HepG2 (cell line): ENCODE measurements around the gene GRIA2.

Experiments used
- FOXA1 ChIP-seq, 2 experiments: fragments of 450-650 bp in 1 of 2; sonication (generic) in 1 of 2; formaldehyde crosslinking in 1 of 2; IDR thresholded peaks; 2 replicates each; pipeline versions ENCODE4 v1.4.0 to v1.6.1; 2016 to 2020; ENCODE audit warnings: missing genetic modification reagents in 1 of 2
- FOXM1 ChIP-seq: sonication (generic); formaldehyde crosslinking; IDR thresholded peaks from 2 replicates; pipeline ENCODE4 v1.5.0; 2020; ENCODE audit warnings: missing genetic modification reagents
- JUND ChIP-seq: sonication (generic); formaldehyde crosslinking; IDR thresholded peaks from 2 replicates; pipeline ENCODE4 v1.8.0; 2022; ENCODE audit warnings: mild to moderate bottlenecking, missing genetic modification reagents
- POLR2A ChIP-seq, 2 experiments: IDR thresholded peaks; 2 replicates each; pipeline ENCODE4 v1.6.1; 2011; ENCODE audit warnings: low read depth in 2 of 2, low read length in 2 of 2, mild to moderate bottlenecking in 1 of 2, moderate library complexity in 1 of 2; ENCODE audit not compliant: insufficient read depth in 1 of 2
- SP1 ChIP-seq, 2 experiments: fragments of 450-650 bp in 1 of 2; sonication (generic) in 1 of 2; formaldehyde crosslinking in 1 of 2; IDR thresholded peaks; 2 replicates each; pipeline versions ENCODE4 v1.4.0 to v1.6.1; 2016 to 2020; ENCODE audit warnings: missing genetic modification reagents in 1 of 2
- ZNF460 ChIP-seq: sonication (generic); formaldehyde crosslinking; IDR thresholded peaks from 2 replicates; pipeline ENCODE4 v1.5.1; 2020; ENCODE audit warnings: missing genetic modification reagents, mild to moderate bottlenecking, borderline replicate concordance
- TF ChIP-seq, protein P1 (sequence below), 2 experiments: IDR thresholded peaks; 2 replicates each; pipeline ENCODE4 v1.6.1; 2011 to 2012; ENCODE audit warnings: low read length in 2 of 2, borderline replicate concordance in 1 of 2, low read depth in 1 of 2, mild to moderate bottlenecking in 1 of 2, moderate library complexity in 1 of 2

DNA sequence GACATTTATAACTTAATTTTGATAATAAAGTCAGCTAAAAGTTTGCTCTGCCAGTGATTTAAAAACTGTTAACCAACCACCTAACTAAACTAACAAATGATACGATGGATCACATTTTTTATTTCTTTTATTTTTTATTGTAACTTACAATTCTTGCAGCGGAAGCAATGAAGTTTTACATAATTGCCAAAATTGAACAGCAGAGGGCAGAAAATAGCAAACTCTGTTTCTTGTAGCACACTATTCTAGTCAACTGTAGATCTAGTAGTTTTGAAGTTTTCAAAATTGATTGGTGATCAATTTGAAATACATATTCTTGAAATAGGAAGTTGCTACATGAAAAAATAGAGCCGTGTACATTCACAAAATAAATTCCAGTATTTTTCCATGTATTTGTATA, 2.8 kb upstream of the GRIA2 start:
- TF ChIP-seq FOXM1 (no peak), SP1 (IDR thresholded peaks at IDR 0.05) (no peak), SP1 (CRISPR knock-in tag; IDR thresholded peaks at IDR 0.05) (no peak), POLR2A (IDR thresholded peaks at IDR 0.05; ENCODE audit: insufficient read depth in 1 of 2, low read depth in 2 of 2, low read length in 2 of 2) (no peak), JUND (CRISPR knock-in tag) (no peak), ZNF460 (CRISPR knock-in tag) (no peak), FOXA1 (IDR thresholded peaks at IDR 0.05) (no peak), FOXA1 (CRISPR knock-in tag; IDR thresholded peaks at IDR 0.05) (no peak)
- TF ChIP-seq, protein P1, sequence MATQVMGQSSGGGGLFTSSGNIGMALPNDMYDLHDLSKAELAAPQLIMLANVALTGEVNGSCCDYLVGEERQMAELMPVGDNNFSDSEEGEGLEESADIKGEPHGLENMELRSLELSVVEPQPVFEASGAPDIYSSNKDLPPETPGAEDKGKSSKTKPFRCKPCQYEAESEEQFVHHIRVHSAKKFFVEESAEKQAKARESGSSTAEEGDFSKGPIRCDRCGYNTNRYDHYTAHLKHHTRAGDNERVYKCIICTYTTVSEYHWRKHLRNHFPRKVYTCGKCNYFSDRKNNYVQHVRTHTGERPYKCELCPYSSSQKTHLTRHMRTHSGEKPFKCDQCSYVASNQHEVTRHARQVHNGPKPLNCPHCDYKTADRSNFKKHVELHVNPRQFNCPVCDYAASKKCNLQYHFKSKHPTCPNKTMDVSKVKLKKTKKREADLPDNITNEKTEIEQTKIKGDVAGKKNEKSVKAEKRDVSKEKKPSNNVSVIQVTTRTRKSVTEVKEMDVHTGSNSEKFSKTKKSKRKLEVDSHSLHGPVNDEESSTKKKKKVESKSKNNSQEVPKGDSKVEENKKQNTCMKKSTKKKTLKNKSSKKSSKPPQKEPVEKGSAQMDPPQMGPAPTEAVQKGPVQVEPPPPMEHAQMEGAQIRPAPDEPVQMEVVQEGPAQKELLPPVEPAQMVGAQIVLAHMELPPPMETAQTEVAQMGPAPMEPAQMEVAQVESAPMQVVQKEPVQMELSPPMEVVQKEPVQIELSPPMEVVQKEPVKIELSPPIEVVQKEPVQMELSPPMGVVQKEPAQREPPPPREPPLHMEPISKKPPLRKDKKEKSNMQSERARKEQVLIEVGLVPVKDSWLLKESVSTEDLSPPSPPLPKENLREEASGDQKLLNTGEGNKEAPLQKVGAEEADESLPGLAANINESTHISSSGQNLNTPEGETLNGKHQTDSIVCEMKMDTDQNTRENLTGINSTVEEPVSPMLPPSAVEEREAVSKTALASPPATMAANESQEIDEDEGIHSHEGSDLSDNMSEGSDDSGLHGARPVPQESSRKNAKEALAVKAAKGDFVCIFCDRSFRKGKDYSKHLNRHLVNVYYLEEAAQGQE (IDR thresholded peaks at IDR 0.05; ENCODE audit: borderline replicate concordance in 1 of 2, low read depth in 1 of 2, low read length in 2 of 2), result no peak
